Neural cell (in vitro differentiated cells): ENCODE measurements around the gene QPCT. TPM values are rescaled to one million over a fixed set of nuclear protein-coding genes. Genes with fewer than 3 reads are reported as not detected.

Experiments used
- H2AFZ ChIP-seq: fragments of 200-600, 300-800 bp; sonication (generic), shearing (Covaris generic); 2 replicates; pipeline ENCODE4 v1.6.0; 2014; ENCODE audit warnings: low read depth, mild to moderate bottlenecking, antibody characterized with exemption, low read length, moderate library complexity
- H3F3A ChIP-seq: fragments of 200-600 bp; shearing (Covaris generic); 2 replicates; pipeline ENCODE4 v1.6.1; 2016; ENCODE audit warnings: mild to moderate bottlenecking, moderate library complexity, mixed read lengths, antibody characterized with exemption, low read length; ENCODE audit not compliant: insufficient read depth, poor library complexity, severe bottlenecking
- H3K27ac ChIP-seq: fragments of 200-600, 300-800 bp; sonication (generic), shearing (Covaris generic); 2 replicates; pipeline ENCODE4 v1.5.1; 2014; ENCODE audit warnings: mild to moderate bottlenecking, low read length, moderate library complexity
- H3K27me3 ChIP-seq: fragments of 300-800, 200-600 bp; sonication (generic), shearing (Covaris generic); 2 replicates; pipeline ENCODE4 v1.6.0; 2014; ENCODE audit warnings: mild to moderate bottlenecking, low read depth, low read length, moderate library complexity; ENCODE audit not compliant: insufficient read depth
- H3K36me3 ChIP-seq: fragments of 300-800, 200-600 bp; sonication (generic), shearing (Covaris generic); 2 replicates; pipeline ENCODE4 v1.5.1; 2014; ENCODE audit warnings: mild to moderate bottlenecking, antibody characterized with exemption, low read length, moderate library complexity; ENCODE audit not compliant: insufficient read depth
- H3K4me2 ChIP-seq: fragments of 300-800, 200-600 bp; sonication (generic), shearing (Covaris generic); 2 replicates; pipeline ENCODE4 v1.6.0; 2014; ENCODE audit warnings: mild to moderate bottlenecking, low read length
- H3K4me3 ChIP-seq: fragments of 300-800, 200-600 bp; sonication (generic), shearing (Covaris generic); 2 replicates; pipeline ENCODE4 v1.5.1; 2014; ENCODE audit warnings: mild to moderate bottlenecking, low read length, moderate library complexity
- H3K79me2 ChIP-seq: fragments of 200-600 bp; shearing (Covaris generic); replicated peaks from 2 replicates; pipeline ENCODE4 v1.6.0; 2014; ENCODE audit warnings: mild to moderate bottlenecking, low read length, moderate library complexity; ENCODE audit not compliant: insufficient read depth
- H3K9ac ChIP-seq: fragments of 300-800, 200-600 bp; sonication (generic), shearing (Covaris generic); 2 replicates; pipeline ENCODE4 v1.6.1; 2016; ENCODE audit warnings: mild to moderate bottlenecking, low read length, mixed read lengths
- H3K9me2 ChIP-seq: fragments of 200-600 bp; shearing (Covaris generic); 2 replicates; pipeline ENCODE4 v1.6.1; 2016; ENCODE audit warnings: mild to moderate bottlenecking, low read length, mixed read lengths; ENCODE audit not compliant: insufficient read depth
- H3K9me3 ChIP-seq: fragments of 200-600, 300-800 bp; sonication (generic), shearing (Covaris generic); 2 replicates; pipeline ENCODE4 v1.6.1; 2016; ENCODE audit warnings: mild to moderate bottlenecking, mixed run types, low read length, moderate library complexity, mixed read lengths
- H4K20me1 ChIP-seq: fragments of 200-600 bp; shearing (Covaris generic); 2 replicates; pipeline ENCODE4 v1.6.1; 2016; ENCODE audit warnings: mild to moderate bottlenecking, mixed run types; ENCODE audit not compliant: insufficient read depth
- CTCF ChIP-seq: fragments of 450-650 bp; IDR thresholded peaks from 2 replicates; pipeline ENCODE4 v1.5.1; 2014; ENCODE audit warnings: antibody characterized with exemption, mild to moderate bottlenecking, moderate library complexity; ENCODE audit not compliant: poor library complexity, severe bottlenecking
- EP300 ChIP-seq: fragments of 450-650 bp; conservative IDR thresholded peaks from 2 replicates; pipeline ENCODE4 v1.6.1; 2014; ENCODE audit warnings: antibody characterized with exemption, mild to moderate bottlenecking, moderate library complexity; ENCODE audit not compliant: poor library complexity, severe bottlenecking
- EZH2 ChIP-seq: fragments of 200-600, 300-800 bp; shearing (Covaris generic), sonication (generic); IDR thresholded peaks from 2 replicates; pipeline ENCODE4 v1.6.1; 2014; ENCODE audit warnings: antibody characterized with exemption, low read length, borderline replicate concordance, mild to moderate bottlenecking; ENCODE audit not compliant: insufficient read depth, poor library complexity, severe bottlenecking
- MXI1 ChIP-seq: fragments of 450-650 bp; conservative IDR thresholded peaks from 2 replicates; pipeline ENCODE4 v1.6.1; 2014; ENCODE audit warnings: antibody characterized with exemption, mild to moderate bottlenecking; ENCODE audit not compliant: poor library complexity, severe bottlenecking
- POLR2AphosphoS5 ChIP-seq: IDR thresholded peaks from 2 replicates; pipeline ENCODE4 v1.6.1; 2012
- RAD21 ChIP-seq: fragments of 450-650 bp; conservative IDR thresholded peaks from 2 replicates; pipeline ENCODE4 v1.6.1; 2014; ENCODE audit warnings: antibody characterized with exemption, mild to moderate bottlenecking, moderate library complexity
- REST ChIP-seq: IDR thresholded peaks from 2 replicates; pipeline ENCODE4 v1.6.1; 2012; ENCODE audit warnings: borderline replicate concordance
- SMC3 ChIP-seq: fragments of 450-650 bp; conservative IDR thresholded peaks from 2 replicates; pipeline ENCODE4 v1.6.1; 2014; ENCODE audit warnings: antibody characterized with exemption, mild to moderate bottlenecking, moderate library complexity; ENCODE audit not compliant: poor library complexity
- TAF1 ChIP-seq: IDR thresholded peaks from 2 replicates; pipeline ENCODE4 v1.6.1; 2012; ENCODE audit warnings: low read depth
- polyA plus RNA-seq: library from polyadenylated mRNA; depleted of rRNA; stranded (reverse); fragments of >200 nt; gene quantifications from 2 replicates; pipeline ENCODE4 v1.2.3, GENCODE V29; 2014

Gene QPCT
- polyA plus RNA-seq, 1 donor from 2014 or later: 2.3 TPM

GRCh38 chr2:37307500-37307899, 36.9 kb upstream of the QPCT start:
- no peak overlapping the region for H2AFZ ChIP-seq
- H3K79me2 ChIP-seq: peaks cover 32% of the 10 kb centered on the region
- H3K27ac ChIP-seq: no peak overlapping the region
- no peak overlapping the region for H3K4me3 ChIP-seq
- H4K20me1 ChIP-seq: no peaks in the 10 kb centered on the region
- H3K4me2 ChIP-seq: no peak overlapping the region
- no peak for TF ChIP-seq EZH2
- no peak for TF ChIP-seq EP300
- no peak for TF ChIP-seq TAF1
- TF ChIP-seq RAD21: no peak
- no peak for TF ChIP-seq MXI1
- no peak for TF ChIP-seq POLR2AphosphoS5
- no peak for TF ChIP-seq SMC3
- no peaks in the 10 kb centered on the region for H3K27me3 ChIP-seq
- H3K9me2 ChIP-seq: no peaks in the 10 kb centered on the region
- no peak overlapping the region for H3K9ac ChIP-seq
- H3K36me3 ChIP-seq: no peaks in the 10 kb centered on the region
- no peaks in the 10 kb centered on the region for H3F3A ChIP-seq
- H3K9me3 ChIP-seq: no peaks in the 10 kb centered on the region

GRCh38 chr2:37315364-37315763, 29.1 kb upstream of the QPCT start:
- H2AFZ ChIP-seq: no peak overlapping the region
- no peak overlapping the region for H3K9ac ChIP-seq
- no peaks in the 10 kb centered on the region for H3K27me3 ChIP-seq
- H3K36me3 ChIP-seq: no peaks in the 10 kb centered on the region
- no peaks in the 10 kb centered on the region for H3K9me2 ChIP-seq
- H4K20me1 ChIP-seq: no peaks in the 10 kb centered on the region
- no peak for TF ChIP-seq TAF1
- TF ChIP-seq EZH2: no peak
- TF ChIP-seq MXI1: no peak
- TF ChIP-seq POLR2AphosphoS5: no peak
- TF ChIP-seq RAD21: no peak
- no peak for TF ChIP-seq REST
- no peak for TF ChIP-seq SMC3
- no peak for TF ChIP-seq EP300
- no peak for TF ChIP-seq CTCF
- peaks cover 48% of the 10 kb centered on the region for H3K79me2 ChIP-seq
- H3F3A ChIP-seq: peaks cover 6% of the 10 kb centered on the region
- H3K9me3 ChIP-seq: no peaks in the 10 kb centered on the region
- no peak overlapping the region for H3K4me3 ChIP-seq
- no peak overlapping the region for H3K27ac ChIP-seq
- H3K4me2 ChIP-seq: no peak overlapping the region

- H3K27me3 ChIP-seq: no peaks in the 10 kb centered on the region
- no peaks in the 10 kb centered on the region for H3K9me3 ChIP-seq
- no peaks in the 10 kb centered on the region for H3K36me3 ChIP-seq
- no peak overlapping the region for H3K9ac ChIP-seq
- no peak for TF ChIP-seq MXI1
- H2AFZ ChIP-seq: no peak overlapping the region
- no peak overlapping the region for H3K4me2 ChIP-seq
- peaks cover 53% of the 10 kb centered on the region for H3K79me2 ChIP-seq
- H3K4me3 ChIP-seq: no peak overlapping the region
- peaks cover 6% of the 10 kb centered on the region for H3F3A ChIP-seq
- H4K20me1 ChIP-seq: no peaks in the 10 kb centered on the region
- no peak overlapping the region for H3K27ac ChIP-seq
- no peaks in the 10 kb centered on the region for H3K9me2 ChIP-seq
These were observed 28.2 kb upstream of the QPCT start for GRCh38 chr2:37316181-37316580.
